Skin epidermis (tissue), 12 donors: ENCODE measurements around the gene ZBTB18.
A peak's percentile ranks its signal among the peaks of the same experiment; 100 is the strongest.
"Not testable (repeated sequence)": the region's sequence is repeated elsewhere in the genome, so short reads cannot be mapped to it uniquely, and the experiment has no call there.

ENCODE experiments used
- H3K27ac ChIP-seq, 21 experiments: fragments of 200-600 bp; sonication (generic) in 11 of 21; one replicate each; pipeline ENCODE4 v1.5.0; 2020; ENCODE audit warnings: mild to moderate bottlenecking in 3 of 21, inconsistent platforms in 2 of 21, moderate library complexity in 2 of 21
- H3K4me3 ChIP-seq, 7 experiments: fragments of 200-600 bp; sonication (generic) in 2 of 7; one replicate each; pipeline ENCODE4 v1.5.0; 2020; ENCODE audit warnings: inconsistent platforms in 2 of 7, mild to moderate bottlenecking in 2 of 7, moderate library complexity in 1 of 7

Gene ZBTB18

DNA sequence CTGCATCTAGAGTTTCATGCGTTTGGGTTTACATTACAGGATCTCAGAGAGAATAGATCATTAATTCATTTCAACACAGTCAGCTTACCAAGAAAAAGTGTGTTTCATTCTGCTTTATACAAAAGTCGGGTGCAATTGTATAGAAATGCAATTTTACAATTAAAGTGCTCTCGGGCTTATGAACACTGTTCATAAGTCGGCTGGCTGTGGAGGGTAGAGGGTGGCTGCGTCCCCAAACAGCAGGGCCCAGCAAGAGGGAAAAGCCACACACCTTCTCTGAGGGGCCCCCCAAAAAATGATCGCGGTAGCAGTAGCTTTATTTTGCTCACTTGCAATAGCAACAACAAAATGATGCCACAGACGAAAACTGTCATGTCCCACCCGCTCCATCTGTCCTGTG is 13.8 kb upstream of the ZBTB18 start:
- Histone ChIP-seq H3K4me3 (no peak overlapping the region), H3K27ac (no peak overlapping the region)

DNA sequence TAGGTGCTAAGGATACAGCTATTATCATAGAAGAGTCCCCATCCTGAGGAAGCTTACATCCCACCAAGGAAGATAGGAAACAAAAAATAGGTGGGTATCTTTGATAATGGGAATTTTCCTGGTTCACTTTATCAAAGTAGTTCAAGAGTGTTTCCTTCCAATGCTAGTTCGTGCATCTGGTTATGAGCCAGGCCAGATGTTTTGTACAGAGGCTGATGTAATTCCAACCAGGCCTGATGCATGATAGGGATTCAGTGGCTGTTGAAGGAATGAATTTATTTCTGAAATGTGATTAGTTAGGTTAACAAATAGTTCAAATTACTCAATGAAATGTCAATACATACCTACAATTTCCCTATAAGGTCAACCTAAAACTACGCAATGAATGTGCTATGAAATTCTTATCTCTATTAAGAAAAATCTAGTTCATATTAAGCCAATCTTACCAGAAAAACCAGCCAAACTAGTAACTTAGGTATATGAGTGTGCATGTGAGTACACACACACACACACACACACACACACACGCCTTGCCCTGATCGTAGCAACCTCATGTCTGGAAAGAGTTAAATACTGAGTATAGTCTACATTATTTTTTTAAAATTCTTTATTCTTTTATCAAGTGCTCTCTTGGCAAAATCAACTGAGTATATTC is 9.5 kb upstream of the ZBTB18 start:
- Histone ChIP-seq H3K27ac (no peak overlapping the region), H3K4me3 (no peak overlapping the region)

DNA sequence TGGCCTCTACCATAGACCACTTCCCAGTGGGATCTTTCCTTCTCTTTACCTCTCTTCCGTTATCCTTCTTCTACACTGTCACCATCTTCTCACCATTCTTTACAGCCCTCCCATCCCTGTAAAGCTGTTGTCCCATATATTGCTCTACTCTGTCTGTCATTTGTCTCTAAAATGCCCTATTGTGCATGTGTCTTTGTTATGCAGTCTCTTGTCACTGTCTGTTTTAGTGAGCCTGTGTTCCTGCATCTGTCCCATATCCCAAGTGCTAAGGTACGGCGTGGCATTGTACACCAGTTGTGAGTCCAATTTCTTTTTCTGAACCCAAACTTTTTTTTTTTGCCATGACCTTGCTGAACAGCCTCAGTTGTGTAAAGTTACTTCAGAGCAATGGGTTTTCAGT is 8.8 kb upstream of the ZBTB18 start:
- H3K27ac ChIP-seq, result no peak overlapping the region
- H3K4me3 ChIP-seq, result no peak overlapping the region

DNA sequence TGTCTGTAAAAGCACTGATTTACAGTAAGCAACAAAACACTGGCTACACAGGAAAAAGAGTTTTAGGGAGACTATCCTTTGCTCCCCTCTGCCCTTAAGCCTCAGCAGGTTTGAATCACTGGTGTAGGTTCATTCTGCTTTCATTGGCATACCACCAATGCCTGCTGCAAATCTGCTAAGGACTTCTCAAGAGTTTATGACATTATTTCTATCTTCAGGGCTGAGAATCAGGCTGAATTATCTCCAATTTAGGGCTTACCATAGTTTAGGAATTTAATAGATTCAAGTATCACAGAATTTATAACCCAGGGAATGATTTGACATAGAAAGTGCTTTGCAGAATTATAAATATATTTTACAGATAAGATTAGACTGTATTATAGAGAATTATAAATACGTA is 6.7 kb upstream of the ZBTB18 start:
- H3K27ac ChIP-seq, result no peak overlapping the region
- H3K4me3 ChIP-seq, result no peak overlapping the region

DNA sequence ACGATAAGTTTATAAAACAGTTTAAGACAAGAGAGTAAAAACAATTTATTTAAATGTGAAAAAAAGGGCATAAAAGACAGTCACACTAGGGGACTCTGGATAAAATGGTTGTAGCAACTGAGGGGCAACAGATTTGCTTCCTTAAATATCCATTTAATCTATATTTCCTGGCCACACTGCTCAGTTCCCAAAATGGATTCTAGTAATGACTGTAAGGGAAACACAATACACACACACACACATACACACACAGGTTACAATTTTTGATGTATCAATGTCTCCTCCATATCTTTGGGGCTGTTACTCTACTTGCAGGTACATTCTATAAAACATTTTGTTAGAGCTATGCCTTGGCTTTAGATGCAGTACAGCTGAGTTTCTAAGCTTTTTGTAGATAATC is 4.8 kb upstream of the ZBTB18 start:
- peak overlapping the region in 1 of 21 experiments; percentile 90 for H3K27ac ChIP-seq
- H3K4me3 ChIP-seq, result not testable (repeated sequence)

DNA sequence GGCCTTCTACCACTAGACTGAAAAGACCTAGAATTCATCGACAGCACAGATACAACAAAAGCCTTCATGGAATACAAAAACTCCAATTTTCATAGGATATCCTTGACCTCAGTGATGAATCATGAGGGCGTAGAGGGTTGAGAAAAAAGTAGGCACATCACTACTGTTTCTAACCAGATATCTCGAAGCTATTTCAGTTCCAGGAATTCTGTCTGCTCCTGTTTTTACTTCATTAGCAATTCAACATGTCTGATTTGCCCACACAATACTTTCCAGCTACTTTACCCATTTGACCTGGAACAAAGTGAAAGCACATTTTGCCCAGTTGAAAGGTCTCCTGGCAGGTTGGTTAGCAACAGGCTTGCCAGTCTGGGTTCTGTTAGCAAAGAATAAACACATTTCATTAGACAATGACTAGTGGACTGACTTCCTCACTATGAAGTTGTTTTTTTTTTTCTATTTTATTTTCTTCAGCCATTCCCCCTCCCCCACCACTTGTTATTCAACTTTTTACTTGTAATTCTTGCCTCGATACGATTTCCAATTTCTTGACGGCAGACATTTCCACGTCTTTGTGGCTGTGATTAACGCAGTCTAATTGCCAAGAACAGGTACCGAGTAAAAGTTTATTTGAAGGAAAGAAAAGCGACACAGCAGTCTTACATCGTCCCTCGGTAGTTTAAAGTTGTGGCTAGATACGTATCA is 4.0 kb upstream of the ZBTB18 start:
- peak overlapping the region; percentile 62 to 89 (median 76) for H3K4me3 ChIP-seq
- H3K27ac ChIP-seq, result peak overlapping the region; percentile 66 to 99 (median 91)

DNA sequence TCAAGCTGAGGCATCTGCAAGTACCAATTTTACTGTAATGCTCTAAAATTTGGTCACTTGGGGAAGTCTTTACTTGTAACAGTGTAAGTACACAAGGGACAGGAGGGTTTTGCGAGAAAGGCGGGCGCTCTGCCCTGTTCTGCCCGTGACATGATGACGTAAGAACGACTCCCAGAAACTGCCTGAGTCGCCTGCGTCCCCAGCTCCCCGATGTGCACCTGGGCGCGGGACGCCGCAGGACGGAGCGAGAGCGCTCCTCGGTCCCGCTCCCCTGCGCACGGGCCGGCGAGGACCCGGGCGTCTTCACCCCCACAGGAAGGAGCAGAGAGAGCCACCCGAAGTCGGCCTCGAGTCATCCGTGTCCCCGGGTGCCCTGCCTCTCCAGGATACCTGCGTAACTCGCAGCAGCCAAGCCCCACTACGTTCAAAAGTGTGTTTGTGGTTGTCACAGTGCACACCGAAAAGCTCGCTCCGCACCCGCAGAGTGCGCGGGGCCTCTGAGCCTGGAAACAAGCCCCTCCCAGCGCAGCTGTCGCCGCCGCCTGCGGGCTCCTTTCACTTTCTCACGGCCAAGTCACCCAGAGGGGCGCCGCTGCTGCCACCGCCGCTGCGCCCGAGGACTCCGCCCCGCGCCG is 3.3 kb upstream of the ZBTB18 start:
- peak overlapping the region; percentile 62 to 89 (median 76) for H3K4me3 ChIP-seq
- peak overlapping the region; percentile 66 to 99 (median 91) for H3K27ac ChIP-seq

DNA sequence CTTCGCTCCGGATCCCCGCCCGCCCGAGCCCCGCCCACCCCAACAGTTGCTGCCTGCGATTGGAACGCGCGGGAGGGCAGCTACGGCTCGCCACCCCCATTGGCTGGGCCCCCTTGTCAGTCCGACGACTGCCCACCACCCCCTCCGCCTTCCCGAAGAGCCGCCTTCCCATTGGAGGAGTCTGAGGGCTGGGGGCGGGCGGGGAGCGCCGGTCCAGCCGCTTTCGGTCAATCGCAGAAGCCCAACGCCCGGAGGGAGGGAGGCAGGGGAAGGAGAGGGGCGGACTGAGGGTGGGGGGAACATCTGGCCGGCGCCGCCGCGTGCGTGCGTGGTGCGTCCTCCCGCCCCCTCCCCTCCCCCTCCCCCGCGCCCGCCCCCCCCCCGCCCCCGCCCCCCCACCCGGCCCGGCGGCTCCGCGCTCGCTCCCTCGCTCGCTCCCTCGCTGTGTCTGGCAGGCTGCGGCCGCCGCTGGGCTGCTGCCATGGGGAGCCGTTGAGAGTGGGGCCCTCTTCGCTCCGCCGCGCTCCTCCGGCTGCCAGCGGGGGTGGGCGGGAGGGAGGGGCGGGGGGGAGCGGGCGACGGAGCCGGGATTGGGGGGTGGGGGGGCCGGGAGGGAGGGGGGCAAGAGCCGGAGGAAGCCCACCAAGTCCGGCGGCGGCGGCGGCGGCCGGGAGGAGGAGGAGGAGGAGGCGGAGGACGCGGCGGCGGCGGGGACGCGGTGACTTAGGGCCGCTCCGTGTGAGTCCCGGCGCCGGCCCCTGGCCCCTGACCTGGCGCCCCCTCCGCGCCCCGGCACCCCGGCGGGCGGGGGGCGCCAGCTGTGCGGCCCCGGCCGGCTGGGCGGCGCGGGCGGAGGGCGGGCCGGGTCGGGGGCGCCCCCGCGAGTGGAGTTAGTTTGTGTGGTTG is 2.6 kb upstream of the ZBTB18 start:
- Histone ChIP-seq H3K4me3 (peak overlapping the region; percentile 62 to 89 (median 76)), H3K27ac (peak overlapping the region; percentile 78 to 99 (median 92))

DNA sequence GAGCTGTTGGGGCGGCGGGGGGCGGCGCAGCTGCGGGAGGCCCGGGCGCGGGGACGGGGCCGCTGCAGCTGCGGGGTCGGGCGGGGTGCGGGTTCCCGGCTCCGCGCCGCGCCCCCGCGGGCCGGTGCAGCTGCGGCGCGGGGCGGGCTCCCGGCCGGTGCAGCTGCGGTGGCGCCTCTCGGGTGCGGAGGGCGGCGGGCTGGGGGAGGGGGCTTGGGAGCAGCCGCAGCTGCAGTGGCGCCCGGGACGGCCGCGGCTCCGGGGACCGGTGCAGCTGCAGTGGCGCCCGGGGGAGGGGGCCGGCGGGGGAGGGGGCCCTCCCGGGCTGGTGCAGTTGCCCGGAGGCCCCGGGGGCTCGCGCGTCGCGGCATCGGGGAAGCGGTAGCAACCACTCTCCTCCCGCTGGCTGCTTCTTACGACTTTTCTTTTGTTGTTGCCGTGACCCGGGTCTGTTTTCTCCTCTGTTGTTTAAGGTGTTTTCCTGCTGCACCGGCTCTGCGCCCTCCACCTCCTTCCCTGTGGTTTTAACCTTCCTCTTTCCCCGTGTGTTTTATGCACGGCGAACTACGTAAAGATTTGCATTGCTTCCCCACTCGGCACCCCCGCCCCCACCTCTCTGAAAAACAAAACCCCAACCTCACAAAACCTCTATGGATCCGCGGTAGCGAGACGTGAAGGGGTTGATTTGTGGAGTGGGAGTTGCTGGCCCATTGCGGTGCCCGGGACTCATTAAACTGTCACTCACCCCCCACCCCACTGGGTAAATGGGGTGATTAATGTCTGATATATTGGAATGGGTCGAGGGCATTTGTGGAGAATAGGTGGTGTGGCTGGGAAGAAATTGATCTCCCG is 1.7 kb upstream of the ZBTB18 start:
- Histone ChIP-seq H3K27ac (peak overlapping the region in 20 of 21 experiments; percentile 11 to 95 (median 68)), H3K4me3 (peak overlapping the region; percentile 46 to 89 (median 75))

DNA sequence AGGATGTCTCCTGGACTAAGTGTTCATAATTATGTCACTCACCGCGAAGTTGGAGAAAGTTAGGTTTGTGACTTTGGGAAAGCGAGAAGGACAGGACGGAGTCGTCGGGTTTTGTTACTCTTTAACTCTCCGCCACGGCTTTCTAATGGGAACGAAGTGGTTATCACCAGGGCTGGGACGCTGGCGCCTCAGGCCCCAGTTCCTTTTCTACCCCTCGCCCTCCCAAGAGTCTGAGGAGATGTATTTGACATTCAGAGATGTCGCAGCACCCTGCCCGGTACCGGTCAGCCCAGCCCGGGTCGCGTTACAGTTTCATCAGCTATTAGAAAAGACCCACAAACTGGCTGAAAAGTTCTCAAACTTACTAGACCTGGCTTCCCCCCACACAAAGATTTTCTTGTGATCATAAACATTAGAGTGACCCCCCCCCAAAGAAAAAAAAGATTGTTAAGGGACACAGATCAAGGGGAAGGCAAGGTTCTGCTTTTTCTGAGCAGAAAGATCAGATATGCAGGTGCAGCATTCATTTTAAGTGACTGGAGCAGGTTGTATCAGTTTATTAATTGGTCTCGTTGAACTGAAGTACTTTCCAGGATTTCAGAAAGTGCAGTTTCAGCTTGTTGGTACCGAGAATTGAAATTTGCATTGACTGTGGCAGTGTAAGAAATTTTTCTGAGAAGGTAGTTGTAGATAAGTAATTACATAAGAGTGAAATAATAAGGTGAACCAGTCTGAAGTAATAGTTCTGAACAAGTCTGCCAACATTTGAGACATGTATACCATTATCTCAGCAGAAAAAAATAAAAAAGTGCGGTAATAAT is 859 bp upstream of the ZBTB18 start:
- Histone ChIP-seq H3K4me3 (peak overlapping the region; percentile 46 to 89 (median 75)), H3K27ac (peak overlapping the region in 19 of 21 experiments; percentile 11 to 95 (median 69))

DNA sequence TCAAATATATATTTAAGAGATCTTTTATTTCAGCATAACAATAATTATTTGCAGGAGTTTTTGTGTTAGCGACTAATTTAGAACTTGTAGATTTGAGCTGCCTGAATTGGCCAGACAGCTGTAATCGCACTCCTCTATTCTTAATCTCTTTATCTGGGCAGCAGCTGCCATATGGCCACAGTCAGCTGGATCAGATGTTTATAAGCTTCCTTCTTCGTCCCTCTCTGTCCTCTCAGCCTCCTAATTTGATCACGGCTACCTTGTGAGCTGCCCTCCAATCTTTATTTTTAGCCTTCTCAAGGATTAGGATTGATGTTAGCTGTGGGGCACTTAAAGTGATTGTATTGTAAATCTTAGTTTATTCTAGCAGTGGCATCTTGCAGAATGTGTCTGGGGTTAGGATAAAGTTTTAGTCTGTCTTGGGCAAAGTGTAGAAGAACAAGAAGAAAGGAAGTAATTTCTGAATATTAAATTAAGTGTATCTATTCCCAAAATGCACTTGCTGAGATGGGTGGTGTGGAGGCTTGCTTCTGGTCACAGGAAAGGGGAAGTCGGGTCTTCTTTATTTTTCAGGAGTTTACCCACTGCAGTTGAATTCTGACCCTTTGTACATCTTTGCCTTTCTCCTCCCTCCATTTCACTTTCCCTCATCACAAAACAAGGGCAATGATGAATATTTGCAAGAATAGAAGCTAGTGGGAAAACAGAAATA is 1.1 kb downstream of the ZBTB18 start:
- H3K4me3 ChIP-seq, result no peak overlapping the region
- H3K27ac ChIP-seq, result peak overlapping the region in 2 of 21 experiments; percentile 15 to 57

DNA sequence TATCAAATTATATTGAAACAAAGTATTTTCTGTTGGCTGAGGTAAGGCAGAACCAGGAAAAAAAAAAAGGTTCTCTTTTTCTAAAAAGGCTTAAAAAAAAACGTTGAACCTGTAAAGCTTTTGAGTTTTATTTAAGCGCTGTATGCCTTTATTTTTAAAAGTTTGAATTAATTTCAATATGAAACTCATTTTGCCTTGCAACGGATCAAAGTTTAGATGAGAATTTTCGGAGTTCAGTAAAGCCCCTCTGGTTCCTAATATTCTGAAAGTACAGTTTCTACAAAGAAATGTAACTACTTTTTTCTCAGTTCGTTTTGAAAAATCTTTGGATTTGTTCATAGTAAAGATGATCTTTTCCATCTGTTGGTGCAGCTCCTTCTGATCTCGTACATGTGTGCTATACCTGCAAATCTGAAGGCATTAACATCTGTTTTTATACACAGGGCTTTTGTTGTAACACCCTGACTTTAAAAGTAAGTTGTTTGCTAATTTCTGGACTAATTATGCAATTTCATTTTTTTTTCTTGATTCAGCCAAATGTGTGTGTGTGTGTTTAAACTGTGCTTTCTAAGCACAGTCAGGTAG is 1.7 kb downstream of the ZBTB18 start:
- Histone ChIP-seq H3K27ac (no peak overlapping the region), H3K4me3 (no peak overlapping the region)

DNA sequence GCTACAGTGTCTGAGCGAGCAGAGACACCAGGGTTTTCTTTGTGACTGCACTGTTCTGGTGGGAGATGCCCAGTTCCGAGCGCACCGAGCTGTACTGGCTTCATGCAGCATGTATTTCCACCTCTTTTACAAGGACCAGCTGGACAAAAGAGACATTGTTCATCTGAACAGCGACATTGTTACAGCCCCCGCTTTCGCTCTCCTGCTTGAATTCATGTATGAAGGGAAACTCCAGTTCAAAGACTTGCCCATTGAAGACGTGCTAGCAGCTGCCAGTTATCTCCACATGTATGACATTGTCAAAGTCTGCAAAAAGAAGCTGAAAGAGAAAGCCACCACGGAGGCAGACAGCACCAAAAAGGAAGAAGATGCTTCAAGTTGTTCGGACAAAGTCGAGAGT is 2.7 kb downstream of the ZBTB18 start:
- Histone ChIP-seq H3K27ac (no peak overlapping the region), H3K4me3 (no peak overlapping the region)

DNA sequence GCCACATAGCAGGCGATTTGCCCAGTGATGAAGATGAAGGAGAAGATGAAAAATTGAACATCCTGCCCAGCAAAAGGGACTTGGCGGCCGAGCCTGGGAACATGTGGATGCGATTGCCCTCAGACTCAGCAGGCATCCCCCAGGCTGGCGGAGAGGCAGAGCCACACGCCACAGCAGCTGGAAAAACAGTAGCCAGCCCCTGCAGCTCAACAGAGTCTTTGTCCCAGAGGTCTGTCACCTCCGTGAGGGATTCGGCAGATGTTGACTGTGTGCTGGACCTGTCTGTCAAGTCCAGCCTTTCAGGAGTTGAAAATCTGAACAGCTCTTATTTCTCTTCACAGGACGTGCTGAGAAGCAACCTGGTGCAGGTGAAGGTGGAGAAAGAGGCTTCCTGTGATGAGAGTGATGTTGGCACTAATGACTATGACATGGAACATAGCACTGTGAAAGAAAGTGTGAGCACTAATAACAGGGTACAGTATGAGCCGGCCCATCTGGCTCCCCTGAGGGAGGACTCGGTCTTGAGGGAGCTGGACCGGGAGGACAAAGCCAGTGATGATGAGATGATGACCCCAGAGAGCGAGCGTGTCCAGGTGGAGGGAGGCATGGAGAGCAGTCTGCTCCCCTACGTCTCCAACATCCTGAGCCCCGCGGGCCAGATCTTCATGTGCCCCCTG is 3.3 kb downstream of the ZBTB18 start:
- no peak overlapping the region for H3K4me3 ChIP-seq
- no peak overlapping the region for H3K27ac ChIP-seq

DNA sequence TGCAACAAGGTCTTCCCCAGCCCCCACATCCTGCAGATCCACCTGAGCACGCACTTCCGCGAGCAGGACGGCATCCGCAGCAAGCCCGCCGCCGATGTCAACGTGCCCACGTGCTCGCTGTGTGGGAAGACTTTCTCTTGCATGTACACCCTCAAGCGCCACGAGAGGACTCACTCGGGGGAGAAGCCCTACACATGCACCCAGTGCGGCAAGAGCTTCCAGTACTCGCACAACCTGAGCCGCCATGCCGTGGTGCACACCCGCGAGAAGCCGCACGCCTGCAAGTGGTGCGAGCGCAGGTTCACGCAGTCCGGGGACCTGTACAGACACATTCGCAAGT is 3.8 kb downstream of the ZBTB18 start:
- no peak overlapping the region for H3K4me3 ChIP-seq

DNA sequence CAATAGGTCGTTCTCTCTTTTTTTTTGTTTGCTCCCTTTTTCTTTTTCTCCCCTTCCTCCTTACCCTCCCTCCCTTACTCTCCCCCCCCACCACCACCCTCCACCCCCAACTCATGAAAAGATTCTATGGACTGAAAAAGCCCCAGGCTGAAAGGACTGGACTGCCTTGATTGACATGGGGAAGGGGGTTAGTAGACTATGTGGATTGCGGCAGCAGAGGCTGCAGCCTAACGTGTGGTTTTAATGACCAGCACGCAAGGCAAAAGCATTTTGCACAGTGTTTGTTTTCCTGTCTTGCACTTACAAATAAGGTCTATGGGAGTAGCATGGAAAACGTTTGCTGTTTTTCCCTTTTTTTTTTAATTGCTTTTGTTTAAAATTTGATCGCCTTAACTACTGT is 5.5 kb downstream of the ZBTB18 start:
- H3K27ac ChIP-seq, result no peak overlapping the region
- no peak overlapping the region for H3K4me3 ChIP-seq

More for the DNA sequence above, 3.8 kb downstream of the ZBTB18 start:
- no peak overlapping the region for H3K27ac ChIP-seq
